Stimulated activated CD4-positive, alpha-beta T cell treated with anti-CD3 and anti-CD28 coated beads, Interleukin-2, amount 100 ng/mL, for 4 hours (primary cell): Measurements from ENCODE around the gene NT5E.
"Not testable (repeated sequence)": the region's sequence is repeated elsewhere in the genome, so short reads cannot be mapped to it uniquely, and the experiment has no call there.

ENCODE experiments used
- DNase-seq: peaks from one replicate; pipeline ENCODE4 v3.0.0-alpha.2; 2020; ENCODE audit warnings: low read depth

Gene NT5E

GRCh38 chr6:85493389-85493788, 43.5 kb downstream of the NT5E start:
- no peak for DNase-seq

GRCh38 chr6:85494547-85495536, 45.0 kb downstream of the NT5E start:
- no peak for DNase-seq

- DNase-seq = no peak
These were observed 46.2 kb downstream of the NT5E start for GRCh38 chr6:85496009-85496579.

GRCh38 chr6:85496856-85497255, 47.0 kb downstream of the NT5E start:
- DNase-seq = no peak

- DNase-seq = no peak
These were observed 48.8 kb downstream of the NT5E start for GRCh38 chr6:85498596-85499258.

GRCh38 chr6:85506441-85507093, 56.7 kb downstream of the NT5E start:
- DNase-seq = no peak

- DNase-seq = no peak
These were observed 66.3 kb downstream of the NT5E start for GRCh38 chr6:85516168-85516567.

GRCh38 chr6:85524281-85524680, 74.4 kb downstream of the NT5E start:
- not testable (repeated sequence) for DNase-seq

DNA sequence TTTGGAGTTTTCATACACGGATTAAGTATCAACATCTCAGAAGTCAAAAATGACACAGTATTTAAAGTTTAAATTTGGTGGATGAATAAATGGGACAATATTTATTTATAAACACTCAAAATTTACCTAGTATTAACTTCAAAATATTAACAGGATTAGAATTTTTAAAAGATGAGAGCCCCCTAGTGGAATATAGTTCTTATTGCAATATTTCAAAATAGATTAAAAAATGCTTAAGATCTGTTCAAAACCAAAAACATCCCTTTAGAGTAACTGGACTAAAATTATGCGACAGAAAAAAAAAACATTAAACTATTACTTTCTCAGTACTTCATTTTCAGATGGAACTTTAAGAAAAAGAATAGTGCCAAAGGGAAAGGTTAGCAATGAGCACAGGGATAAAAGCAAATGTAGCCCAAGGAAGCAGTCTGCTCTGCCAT, 87.2 kb downstream of the NT5E start:
- DNase-seq = no peak

DNA sequence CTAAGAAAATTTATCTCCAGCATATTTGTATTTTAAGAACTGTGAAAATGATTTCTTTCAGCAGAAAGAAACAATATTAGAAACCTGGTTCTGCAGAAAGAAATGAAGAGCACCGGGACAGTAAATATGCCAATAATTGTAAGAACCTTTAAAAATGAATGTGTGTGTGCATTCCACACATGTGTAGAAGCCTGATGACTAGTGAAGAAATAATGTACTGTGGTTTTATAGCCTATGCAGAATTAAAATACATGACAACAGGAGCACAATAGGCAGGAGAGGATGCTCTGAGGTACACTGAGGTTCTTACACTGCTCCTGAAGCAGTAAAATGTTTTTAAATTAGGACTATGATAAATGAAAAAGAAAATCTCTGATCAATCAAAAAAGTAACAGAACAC, 94.9 kb downstream of the NT5E start:
- DNase-seq = no peak
